GM19239 (cell line): ENCODE measurements around the gene GRPEL1.
"Not testable (repeated sequence)": the region's sequence is repeated elsewhere in the genome, so short reads cannot be mapped to it uniquely, and the experiment has no call there.

Experiments
- DNase-seq: peaks from one replicate; pipeline ENCODE4 v3.0.0; 2011; ENCODE audit warnings: low spot score; ENCODE audit not compliant: insufficient read length
- FAIRE-seq: peaks from 2 replicates; lab custom pipeline; 2011; peaks lifted over from hg19 to GRCh38; lab: Jason Lieb, UNC

Gene GRPEL1

DNA sequence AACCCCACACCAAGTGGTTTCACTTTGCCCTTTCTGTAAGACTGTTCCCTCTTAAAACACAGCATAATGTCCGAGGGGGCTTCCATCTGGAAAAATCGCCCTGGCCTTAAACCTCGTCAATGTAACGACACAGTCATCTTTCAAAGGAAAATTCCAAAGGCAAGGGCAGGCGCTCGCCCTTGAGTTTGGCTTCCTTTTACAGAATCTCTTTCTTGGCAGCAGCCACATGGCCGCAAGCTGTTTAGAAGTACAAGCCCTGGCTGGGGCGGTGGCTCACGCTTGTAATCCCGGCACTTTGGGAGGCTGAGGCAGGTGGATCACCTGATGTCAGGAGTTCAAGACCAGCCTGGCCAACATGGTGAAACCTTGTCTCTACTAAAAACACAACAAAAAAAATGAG is 27.1 kb upstream of the GRPEL1 start:
- no peak for FAIRE-seq
- no peak for DNase-seq

DNA sequence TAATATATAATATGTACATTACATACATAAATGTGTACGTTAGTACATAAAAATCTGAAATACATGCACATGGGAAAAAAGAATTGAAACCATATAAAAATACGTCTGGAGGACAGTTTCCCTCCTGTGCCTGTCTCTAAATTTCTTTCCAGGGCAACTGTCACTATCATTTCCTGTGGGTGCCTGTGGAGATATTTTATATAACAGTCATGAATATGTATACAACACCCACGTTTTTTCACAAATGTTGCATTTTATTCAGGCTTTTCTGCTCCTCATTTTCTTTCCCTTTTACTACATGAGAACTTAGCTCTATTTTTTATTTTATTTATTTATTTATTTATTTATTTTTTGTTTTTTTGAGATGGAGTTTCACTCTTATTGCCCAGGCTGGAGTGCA is 24.2 kb upstream of the GRPEL1 start:
- DNase-seq (no peak), FAIRE-seq (no peak)

DNA sequence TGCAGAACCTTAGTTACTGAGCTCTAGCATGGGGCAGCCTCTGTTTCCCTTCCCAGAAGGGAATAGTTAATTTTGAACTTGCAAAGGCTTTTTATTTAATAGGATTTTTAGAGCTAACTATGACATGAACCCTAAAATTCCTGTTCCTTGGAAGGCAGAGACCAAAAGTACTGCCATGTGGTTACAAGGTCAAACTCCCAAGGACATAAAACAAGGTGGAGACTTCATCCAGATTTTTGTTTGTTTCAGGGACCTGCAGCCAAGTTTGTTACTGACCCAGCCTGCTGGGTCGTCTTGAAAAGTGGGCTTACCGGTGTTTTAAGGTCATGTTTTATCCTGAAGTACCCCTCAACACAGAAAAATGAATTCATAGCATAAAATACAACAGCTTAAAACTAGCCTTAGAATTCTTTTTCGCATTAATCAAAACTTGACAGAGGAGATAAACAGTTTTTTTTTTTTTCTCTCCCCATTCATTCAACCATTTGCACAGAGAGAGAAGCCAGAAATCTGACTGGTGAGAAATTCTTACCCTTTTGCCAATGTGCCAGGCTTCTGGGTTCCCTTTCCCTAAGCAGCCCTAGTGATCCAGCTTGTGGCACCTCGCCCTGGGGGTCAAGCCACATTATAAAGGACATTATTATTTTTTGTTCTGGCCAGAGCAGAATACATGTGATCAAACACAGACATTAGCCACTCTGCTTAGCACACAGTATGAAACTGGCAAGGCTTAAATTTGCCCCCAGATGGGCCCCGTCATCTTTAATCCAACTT is 21.5 kb upstream of the GRPEL1 start:
- FAIRE-seq (no peak), DNase-seq (no peak)

GRCh38 chr4:7087036-7087435 is 19.2 kb upstream of the GRPEL1 start:
- FAIRE-seq (no peak), DNase-seq (no peak)

- no peak for DNase-seq
- FAIRE-seq, result no peak
Measured at GRCh38 chr4:7086384-7086783, 18.5 kb upstream of the GRPEL1 start.

GRCh38 chr4:7084564-7084961 is 16.7 kb upstream of the GRPEL1 start:
- not testable (repeated sequence) for FAIRE-seq, DNase-seq

DNA sequence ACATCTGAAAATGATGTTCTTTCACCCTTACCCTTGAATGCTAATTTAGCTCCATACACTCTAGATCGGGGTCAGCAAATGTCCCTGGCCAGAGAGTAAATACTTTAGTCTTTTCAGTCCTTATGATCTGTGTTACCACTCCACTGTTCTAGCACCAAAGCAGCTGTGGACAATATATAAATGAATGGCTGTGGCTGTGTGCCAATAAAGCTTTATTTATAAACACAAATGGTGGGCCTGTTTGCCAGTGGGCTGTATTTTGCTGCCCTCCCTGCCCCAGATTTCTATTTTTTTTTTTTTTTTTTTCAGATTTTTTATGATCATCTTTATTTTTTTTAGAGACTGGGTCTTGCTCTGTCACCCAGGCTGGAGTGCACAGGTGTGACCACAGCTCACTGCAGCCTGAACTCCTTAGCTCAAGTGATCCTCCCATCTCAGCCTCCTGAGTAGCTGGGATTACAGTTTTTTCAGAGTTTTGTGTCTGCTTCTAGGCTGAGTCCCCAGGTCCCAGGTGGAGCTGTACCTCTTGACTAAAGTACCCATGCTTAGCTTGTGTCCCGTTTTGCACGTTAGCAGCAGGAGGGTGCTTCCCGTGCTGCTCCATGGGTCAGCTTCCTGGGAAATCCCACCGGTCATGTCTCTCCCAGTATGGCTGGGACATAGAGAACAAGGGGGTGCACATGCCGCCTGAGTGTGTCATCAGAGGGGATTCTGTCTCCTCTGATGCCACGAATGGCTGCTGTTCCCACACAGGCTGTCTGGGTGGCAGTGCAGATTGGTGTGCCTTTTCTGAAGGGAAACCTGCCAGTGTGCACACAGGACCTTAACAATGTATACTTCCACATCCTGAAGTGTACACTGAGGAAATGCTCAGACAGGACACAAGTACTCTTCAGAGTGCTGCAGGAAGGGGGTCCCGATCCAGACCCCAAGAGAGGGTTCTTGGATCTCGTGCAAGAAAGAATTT is 16.0 kb upstream of the GRPEL1 start:
- no peak for FAIRE-seq
- DNase-seq, result no peak

- DNase-seq, result not testable (repeated sequence)
- peak; percentile 39 for FAIRE-seq
Measured at GRCh38 chr4:7079909-7080308, 12.0 kb upstream of the GRPEL1 start.

GRCh38 chr4:7079483-7079882 is 11.6 kb upstream of the GRPEL1 start:
- not testable (repeated sequence) for FAIRE-seq, DNase-seq

GRCh38 chr4:7078025-7078424 is 10.2 kb upstream of the GRPEL1 start:
- no peak for DNase-seq
- FAIRE-seq, result no peak

- DNase-seq (no peak), FAIRE-seq (no peak)
Measured at GRCh38 chr4:7077371-7077770, 9.5 kb upstream of the GRPEL1 start.

GRCh38 chr4:7076696-7077082 is 8.8 kb upstream of the GRPEL1 start:
- DNase-seq (no peak), FAIRE-seq (no peak)

- DNase-seq, result no peak
- FAIRE-seq, result no peak
Measured at GRCh38 chr4:7075962-7076695, 8.3 kb upstream of the GRPEL1 start.

- FAIRE-seq, result no peak
- no peak for DNase-seq
Measured at GRCh38 chr4:7074426-7074825, 6.6 kb upstream of the GRPEL1 start.

- peak; percentile 29 for DNase-seq
Measured at GRCh38 chr4:7073526-7074390, 5.9 kb upstream of the GRPEL1 start.

GRCh38 chr4:7073059-7073458 is 5.2 kb upstream of the GRPEL1 start:
- FAIRE-seq (no peak), DNase-seq (no peak)

More at GRCh38 chr4:7073526-7074390, 5.9 kb upstream of the GRPEL1 start:
- peak; percentile 71 for FAIRE-seq

GRCh38 chr4:7070729-7071511 is 3.1 kb upstream of the GRPEL1 start:
- FAIRE-seq, result peak; percentile 96
- DNase-seq, result peak; percentile 66

- DNase-seq (no peak), FAIRE-seq (no peak)
Measured at GRCh38 chr4:7068883-7069282, 1.0 kb upstream of the GRPEL1 start.
